Muscle layer of duodenum (tissue), 2 donors: Measurements from ENCODE around the gene SFT2D1.

Source experiments
- H3K27ac ChIP-seq: one replicate; pipeline ENCODE4 v1.7.0; 2013; ENCODE audit warnings: mild to moderate bottlenecking, low read length
- H3K27me3 ChIP-seq: one replicate; pipeline ENCODE4 v1.7.0; 2013; ENCODE audit warnings: low read depth, mild to moderate bottlenecking, control low read depth, low read length
- H3K36me3 ChIP-seq, 2 donors: one replicate each; pipeline ENCODE4 v1.7.0; 2013; ENCODE audit warnings: low read length in 2 of 2, control low read depth in 1 of 2, mild to moderate bottlenecking in 1 of 2; ENCODE audit not compliant: insufficient read depth in 2 of 2, control insufficient read depth in 1 of 2
- H3K4me1 ChIP-seq, 2 donors: one replicate each; pipeline ENCODE4 v1.7.0; 2013; ENCODE audit warnings: low read length in 2 of 2, mild to moderate bottlenecking in 2 of 2, control low read depth in 1 of 2, moderate library complexity in 1 of 2; ENCODE audit not compliant: insufficient read depth in 2 of 2, control insufficient read depth in 1 of 2
- H3K4me3 ChIP-seq, 2 donors: one replicate each; pipeline ENCODE4 v1.7.0; 2013; ENCODE audit warnings: low read length in 2 of 2, low read depth in 1 of 2, mild to moderate bottlenecking in 1 of 2
- H3K9me3 ChIP-seq, 2 donors: one replicate each; pipeline ENCODE4 v1.7.0; 2013; ENCODE audit warnings: low read length in 2 of 2, control low read depth in 1 of 2, mild to moderate bottlenecking in 1 of 2; ENCODE audit not compliant: control insufficient read depth in 1 of 2
- donor health status: healthy.

SFT2D1 gene

GRCh38 chr6:166331503-166332415 is 10.6 kb downstream of the SFT2D1 start:
- Histone ChIP-seq H3K36me3 (peaks cover 8 to 13% of the 10 kb centered on the region in 2 donors), H3K9me3 (no peaks in the 10 kb centered on the region), H3K27ac (no peak overlapping the region), H3K4me1 (peaks cover 0 to 16% of the 10 kb centered on the region in 2 donors), H3K4me3 (no peak overlapping the region), H3K27me3 (no peaks in the 10 kb centered on the region)

- Histone ChIP-seq H3K36me3 (peaks cover 15 to 21% of the 10 kb centered on the region in 2 donors), H3K9me3 (no peaks in the 10 kb centered on the region), H3K4me1 (peaks cover 0 to 16% of the 10 kb centered on the region in 2 donors), H3K27ac (no peak overlapping the region), H3K27me3 (no peaks in the 10 kb centered on the region), H3K4me3 (no peak overlapping the region)
Observed at GRCh38 chr6:166330612-166331011, 11.7 kb downstream of the SFT2D1 start.

- H3K4me1 ChIP-seq: peaks cover 0 to 4% of the 10 kb centered on the region in 2 donors
- H3K4me3 ChIP-seq: no peak overlapping the region
- H3K27me3 ChIP-seq: no peaks in the 10 kb centered on the region
- peaks cover 31 to 57% of the 10 kb centered on the region in 2 donors for H3K36me3 ChIP-seq
- no peaks in the 10 kb centered on the region for H3K9me3 ChIP-seq
- H3K27ac ChIP-seq: no peak overlapping the region
Observed at GRCh38 chr6:166325383-166326042, 16.8 kb downstream of the SFT2D1 start.

GRCh38 chr6:166323395-166323794 is 18.9 kb downstream of the SFT2D1 start:
- H3K4me1 ChIP-seq: no peaks in the 10 kb centered on the region
- peaks cover 36 to 49% of the 10 kb centered on the region in 2 donors for H3K36me3 ChIP-seq
- no peaks in the 10 kb centered on the region for H3K9me3 ChIP-seq
- H3K27me3 ChIP-seq: no peaks in the 10 kb centered on the region
- H3K4me3 ChIP-seq: no peak overlapping the region
- no peak overlapping the region for H3K27ac ChIP-seq

GRCh38 chr6:166318649-166319600 is 23.4 kb downstream of the SFT2D1 start:
- H3K27ac ChIP-seq: no peak overlapping the region
- H3K36me3 ChIP-seq: peaks cover 13 to 26% of the 10 kb centered on the region in 2 donors
- H3K4me3 ChIP-seq: no peak overlapping the region
- H3K9me3 ChIP-seq: no peaks in the 10 kb centered on the region
- no peaks in the 10 kb centered on the region for H3K27me3 ChIP-seq
- no peaks in the 10 kb centered on the region for H3K4me1 ChIP-seq

- Histone ChIP-seq H3K4me1 (no peaks in the 10 kb centered on the region), H3K27ac (no peak overlapping the region), H3K36me3 (peaks cover 13 to 19% of the 10 kb centered on the region in 2 donors), H3K27me3 (no peaks in the 10 kb centered on the region), H3K4me3 (no peak overlapping the region), H3K9me3 (no peaks in the 10 kb centered on the region)
Observed at GRCh38 chr6:166318227-166318626, 24.1 kb downstream of the SFT2D1 start.

- no peaks in the 10 kb centered on the region for H3K4me1 ChIP-seq
- H3K9me3 ChIP-seq: no peaks in the 10 kb centered on the region
- no peak overlapping the region for H3K27ac ChIP-seq
- H3K4me3 ChIP-seq: no peak overlapping the region
- no peaks in the 10 kb centered on the region for H3K27me3 ChIP-seq
- peaks cover 12 to 13% of the 10 kb centered on the region in 2 donors for H3K36me3 ChIP-seq
Observed at GRCh38 chr6:166317261-166318212, 24.8 kb downstream of the SFT2D1 start.

GRCh38 chr6:166315436-166315835 is 26.9 kb downstream of the SFT2D1 start:
- H3K36me3 ChIP-seq: peaks cover 0 to 5% of the 10 kb centered on the region in 2 donors
- H3K27ac ChIP-seq: no peak overlapping the region
- no peak overlapping the region for H3K4me3 ChIP-seq
- no peaks in the 10 kb centered on the region for H3K4me1 ChIP-seq
- H3K9me3 ChIP-seq: no peaks in the 10 kb centered on the region
- no peaks in the 10 kb centered on the region for H3K27me3 ChIP-seq

GRCh38 chr6:166314454-166314853 is 27.9 kb downstream of the SFT2D1 start:
- H3K4me1 ChIP-seq: no peaks in the 10 kb centered on the region
- no peaks in the 10 kb centered on the region for H3K36me3 ChIP-seq
- H3K27me3 ChIP-seq: no peaks in the 10 kb centered on the region
- no peaks in the 10 kb centered on the region for H3K9me3 ChIP-seq
- no peak overlapping the region for H3K4me3 ChIP-seq
- H3K27ac ChIP-seq: no peak overlapping the region
